Measurements from ENCODE around the gene TARS2.

The TARS2 gene

GRCh38 chr1:150536836-150537731, 49.9 kb downstream of the TARS2 start:
- no peak for DNase-seq (ENCODE audit: low read depth in 3 of 3, low spot score in 1 of 3)

- no peak for DNase-seq (ENCODE audit: low read depth in 3 of 3, low spot score in 1 of 3)
Observed at GRCh38 chr1:150537732-150538684, 50.8 kb downstream of the TARS2 start.

- no peak for DNase-seq (ENCODE audit: low read depth in 3 of 3, low spot score in 1 of 3)
Observed at GRCh38 chr1:150543500-150544143, 56.4 kb downstream of the TARS2 start.

- no peak for DNase-seq (ENCODE audit: low read depth in 3 of 3, low spot score in 1 of 3)
Observed at GRCh38 chr1:150544204-150544603, 57.0 kb downstream of the TARS2 start.

- no peak for DNase-seq (ENCODE audit: low read depth in 3 of 3, low spot score in 1 of 3)
Observed at GRCh38 chr1:150545486-150546032, 58.3 kb downstream of the TARS2 start.

GRCh38 chr1:150546294-150546937, 59.2 kb downstream of the TARS2 start:
- no peak for DNase-seq (ENCODE audit: low read depth in 3 of 3, low spot score in 1 of 3)

GRCh38 chr1:150548324-150548631, 61.1 kb downstream of the TARS2 start:
- no peak for DNase-seq (ENCODE audit: low read depth in 3 of 3, low spot score in 1 of 3)

GRCh38 chr1:150548632-150549495, 61.6 kb downstream of the TARS2 start, which contains the start of gene ADAMTSL4:
Gene ADAMTSL4, plus strand, starts transcription at chr1:150549408. Its CDS starts 2,881 bp downstream, at chr1:150552289.
- DNase-seq (ENCODE audit: low read depth in 3 of 3, low spot score in 1 of 3), result no peak

GRCh38 chr1:150549496-150550221, 62.4 kb downstream of the TARS2 start:
- DNase-seq (ENCODE audit: low read depth in 3 of 3, low spot score in 1 of 3), result no peak

DNA sequence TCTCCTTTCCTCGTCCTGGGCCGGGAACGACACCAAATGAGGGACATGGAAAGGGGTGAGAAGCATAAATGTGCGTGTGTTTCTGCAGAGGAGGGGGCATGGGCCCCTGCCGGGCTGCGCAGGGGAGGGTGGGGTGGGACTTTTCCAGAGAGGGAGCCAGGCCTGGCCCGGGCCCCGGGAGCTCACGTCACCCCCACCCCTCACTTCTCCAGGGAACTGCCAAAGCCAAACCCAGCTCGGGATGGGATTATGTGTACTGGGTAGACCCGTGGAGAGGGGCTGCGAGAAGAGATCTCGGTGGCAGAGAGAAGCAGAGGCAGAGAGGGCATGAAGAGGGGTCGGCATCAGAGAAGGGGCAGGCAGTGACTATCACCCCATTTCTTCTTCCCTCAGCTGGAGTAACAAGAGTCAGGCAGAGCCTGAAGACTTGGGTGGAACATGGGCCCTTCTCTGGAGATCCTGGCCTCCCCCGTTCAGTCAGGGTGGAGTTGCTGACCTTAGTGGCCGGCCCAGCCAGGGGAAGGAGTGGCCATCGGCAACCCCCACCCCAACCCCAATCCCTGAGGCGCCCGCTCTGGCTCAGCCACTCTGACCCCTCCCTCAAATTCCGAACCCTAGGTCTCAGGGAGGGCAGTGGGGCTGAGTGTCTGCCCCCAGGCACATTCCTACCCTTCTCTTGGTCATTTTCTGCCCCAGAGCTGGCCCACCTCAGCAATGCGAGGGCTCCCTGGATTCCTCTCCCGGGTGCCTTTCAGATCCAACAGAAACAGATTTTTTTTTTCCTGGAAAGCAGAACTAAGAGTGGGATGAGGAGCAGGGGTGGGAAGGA, 63.2 kb downstream of the TARS2 start:
- no peak for DNase-seq (ENCODE audit: low read depth in 3 of 3, low spot score in 1 of 3)

DNA sequence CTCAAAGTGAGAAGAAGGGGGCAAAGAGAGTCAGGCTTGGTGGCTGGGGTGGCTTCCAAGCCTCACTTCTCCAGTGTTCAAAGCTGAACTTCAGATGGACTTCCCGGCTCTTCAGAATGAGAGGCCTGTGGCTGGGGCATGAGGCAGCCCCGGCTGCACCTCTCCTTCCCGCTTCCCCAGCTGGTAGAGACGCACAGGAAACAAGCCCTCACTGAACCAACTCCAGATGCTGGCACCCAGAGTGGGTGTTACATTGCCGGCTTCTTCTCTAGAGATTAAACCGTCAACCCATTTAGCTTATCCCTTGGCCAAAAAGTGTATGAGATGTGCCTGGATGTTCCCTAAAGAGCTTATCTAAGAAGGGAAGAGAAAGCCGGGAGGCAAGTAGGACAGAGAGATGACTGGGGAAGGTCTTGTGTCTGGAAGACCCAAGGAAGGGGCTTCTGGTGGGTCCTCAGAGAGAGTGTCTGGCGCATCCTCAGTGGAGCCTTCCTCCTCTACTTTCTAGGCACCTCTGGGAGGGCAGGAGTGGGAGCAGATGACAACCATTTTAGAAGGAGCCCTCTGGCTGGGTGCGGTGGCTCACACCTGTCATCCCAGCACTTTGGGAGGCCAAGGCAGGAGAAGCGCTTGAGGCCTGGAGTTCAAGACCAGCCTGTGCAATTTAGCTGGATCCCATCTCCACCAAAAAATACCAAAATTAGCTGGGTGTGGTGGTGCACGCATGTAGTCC, 64.0 kb downstream of the TARS2 start:
- no peak for DNase-seq (ENCODE audit: low read depth in 3 of 3, low spot score in 1 of 3)

DNA sequence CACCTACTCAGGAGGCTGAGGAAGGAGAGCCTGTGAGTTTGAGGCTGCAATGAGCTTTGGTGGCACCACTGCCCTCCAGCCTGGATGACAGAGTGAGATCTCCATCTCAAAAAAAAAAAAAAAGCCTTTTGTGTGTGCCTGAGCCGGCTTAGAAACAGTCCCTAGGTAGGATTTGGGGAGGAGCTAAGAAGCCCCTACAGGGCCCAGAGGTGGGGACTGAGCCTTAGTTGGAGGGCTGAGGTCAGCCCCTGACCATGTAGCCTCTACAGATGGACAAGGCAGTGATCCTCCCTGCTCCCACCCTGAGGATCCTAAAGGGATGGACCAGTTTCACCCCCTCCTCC, 64.5 kb downstream of the TARS2 start:
- DNase-seq (ENCODE audit: low read depth in 3 of 3, low spot score in 1 of 3), result no peak

DNA sequence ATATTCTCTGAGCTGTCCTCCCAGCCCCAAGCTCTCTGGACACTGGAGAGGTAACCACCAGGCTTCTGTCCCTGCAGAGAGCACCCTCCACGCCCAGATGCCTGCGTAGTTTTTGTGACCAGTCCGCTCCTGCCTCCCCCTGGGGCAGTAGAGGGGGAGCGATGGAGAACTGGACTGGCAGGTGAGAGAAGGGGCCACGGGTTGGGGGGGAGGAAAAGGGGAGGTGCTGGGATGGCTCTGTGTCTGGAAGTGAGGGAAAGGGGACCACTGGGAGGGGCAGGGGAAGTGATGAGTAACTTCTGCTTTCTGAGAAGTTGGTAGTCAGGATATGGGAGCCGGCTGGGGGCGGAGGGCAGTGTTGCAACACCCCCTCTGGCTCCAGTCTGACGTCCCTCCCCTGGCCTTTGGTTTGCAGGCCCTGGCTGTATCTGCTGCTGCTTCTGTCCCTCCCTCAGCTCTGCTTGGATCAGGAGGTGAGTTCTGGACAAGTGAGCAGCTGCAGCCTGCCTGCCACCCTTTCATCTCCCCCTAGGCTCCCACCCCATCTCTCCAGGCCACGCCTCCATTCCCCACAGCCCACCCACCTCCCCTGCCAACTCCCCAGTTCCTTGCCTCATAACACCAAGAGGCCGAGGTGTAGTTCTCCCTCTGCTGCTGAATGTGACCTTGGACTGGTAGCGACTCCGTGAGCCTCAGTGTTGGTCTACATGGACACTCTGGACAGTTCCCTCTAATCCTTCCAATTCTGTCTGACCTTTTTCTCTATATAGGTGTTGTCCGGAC, 65.1 kb downstream of the TARS2 start:
- no peak for DNase-seq (ENCODE audit: low read depth in 3 of 3, low spot score in 1 of 3)

GRCh38 chr1:150552911-150553289, 65.7 kb downstream of the TARS2 start:
- DNase-seq (ENCODE audit: low read depth in 3 of 3, low spot score in 1 of 3), result no peak

DNA sequence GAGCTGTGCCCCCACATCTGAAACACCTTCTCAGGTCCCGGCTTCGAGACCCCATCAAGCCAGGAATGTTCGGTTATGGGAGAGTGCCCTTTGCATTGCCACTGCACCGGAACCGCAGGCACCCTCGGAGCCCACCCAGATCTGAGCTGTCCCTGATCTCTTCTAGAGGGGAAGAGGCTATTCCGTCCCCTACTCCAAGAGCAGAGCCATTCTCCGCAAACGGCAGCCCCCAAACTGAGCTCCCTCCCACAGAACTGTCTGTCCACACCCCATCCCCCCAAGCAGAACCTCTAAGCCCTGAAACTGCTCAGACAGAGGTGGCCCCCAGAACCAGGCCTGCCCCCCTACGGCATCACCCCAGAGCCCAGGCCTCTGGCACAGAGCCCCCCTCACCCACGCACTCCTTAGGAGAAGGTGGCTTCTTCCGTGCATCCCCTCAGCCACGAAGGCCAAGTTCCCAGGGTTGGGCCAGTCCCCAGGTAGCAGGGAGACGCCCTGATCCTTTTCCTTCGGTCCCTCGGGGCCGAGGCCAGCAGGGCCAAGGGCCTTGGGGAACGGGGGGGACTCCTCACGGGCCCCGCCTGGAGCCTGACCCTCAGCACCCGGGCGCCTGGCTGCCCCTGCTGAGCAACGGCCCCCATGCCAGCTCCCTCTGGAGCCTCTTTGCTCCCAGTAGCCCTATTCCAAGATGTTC, 66.3 kb downstream of the TARS2 start:
- DNase-seq (ENCODE audit: low read depth in 3 of 3, low spot score in 1 of 3), result no peak

- no peak for DNase-seq (ENCODE audit: low read depth in 3 of 3, low spot score in 1 of 3)
Observed at GRCh38 chr1:150554086-150554452, 66.8 kb downstream of the TARS2 start.
